ENCODE measurements around the gene HOXA13. TPM values are rescaled to one million over a fixed set of nuclear protein-coding genes. Genes with fewer than 3 reads are reported as not detected.

The HOXA13 gene
- total RNA-seq, 4 donors from 2014 or later = 0.82 to 2.4 (median 1.7) TPM

GRCh38 chr7:27189997-27190748, 9.7 kb downstream of the HOXA13 start:
- DNase-seq = peak in 1 of 2 donors; percentile 57
- intact Hi-C loops (cut with DNase I; ENCODE audit: low total_unique reads) (loop anchor here (5.0 to 10.0 kb wide), 4 partner anchors 552 to 1435 kb away; partner anchors contain the start of genes CREB5 and TAX1BP1), in situ Hi-C loops (cut with MboI; ENCODE audit: low sequenced_read_pairs in 4 of 4) (loop anchor here (10.0 to 25.0 kb wide), 8 partner anchors 475 to 1428 kb away; partner anchors contain the start of genes CREB5 (in 1 of the 4) and HIBADH (in 1 of the 4))
- Histone ChIP-seq H3K36me3 (no peaks in the 10 kb centered on the region), H3K4me3 (peak overlapping the region in 1 of 4 donors; percentile 63), H3K27me3 (peaks cover 0 to 11% (median 6%) of the 10 kb centered on the region in 3 donors), H3K4me1 (peaks cover 14 to 49% of the 10 kb centered on the region in 2 donors), H3K27ac (peak overlapping the region; percentile 90 to 99 (median 95)), H3K9me3 (no peaks in the 10 kb centered on the region)
- ATAC-seq = peak in 1 of 2 donors; percentile 3
- no peak for TF ChIP-seq CTCF (IDR thresholded peaks at IDR 0.05 in 4 of 5, conservative IDR thresholded peaks at IDR 0.05 in 1 of 5)
- no peak for TF ChIP-seq POLR2A (IDR thresholded peaks at IDR 0.05)

- intact Hi-C loops (cut with DNase I; ENCODE audit: low total_unique reads) = loop anchor here (5.0 to 10.0 kb wide), 2 partner anchors 1223 to 1435 kb away; partner anchors contain the start of gene CREB5
- in situ Hi-C loops (cut with MboI; ENCODE audit: low sequenced_read_pairs in 4 of 4) = loop anchor here in 3 of 4 donors (10.0 to 25.0 kb wide), 5 partner anchors 898 to 1427 kb away; partner anchors contain the start of gene CREB5 (in 1 of the 3)
- Histone ChIP-seq H3K9me3 (no peaks in the 10 kb centered on the region), H3K27me3 (peaks cover 0 to 7% (median 6%) of the 10 kb centered on the region in 3 donors), H3K27ac (peak overlapping the region; percentile 90 to 99 (median 95)), H3K36me3 (no peaks in the 10 kb centered on the region), H3K4me1 (peaks cover 14 to 45% of the 10 kb centered on the region in 2 donors), H3K4me3 (peak overlapping the region; percentile 37 to 73 (median 52))
- DNase-seq = peak in 1 of 2 donors; percentile 78
- peak; percentile 8 for ATAC-seq
- TF ChIP-seq CTCF (IDR thresholded peaks at IDR 0.05 in 4 of 5, conservative IDR thresholded peaks at IDR 0.05 in 1 of 5) (no peak), POLR2A (IDR thresholded peaks at IDR 0.05) (peak; percentile 57 to 66)
These were observed 10.4 kb downstream of the HOXA13 start for GRCh38 chr7:27189295-27189996.

GRCh38 chr7:27188386-27189294, 11.3 kb downstream of the HOXA13 start:
- no peaks in the 10 kb centered on the region for H3K36me3 ChIP-seq
- H3K9me3 ChIP-seq = no peaks in the 10 kb centered on the region
- in situ Hi-C loops (cut with MboI; ENCODE audit: low sequenced_read_pairs in 4 of 4) = loop anchor here in 3 of 4 donors (10.0 to 25.0 kb wide), 5 partner anchors 899 to 1426 kb away; partner anchors contain the start of gene CREB5 (in 1 of the 3)
- intact Hi-C loops (cut with DNase I; ENCODE audit: low total_unique reads) = loop anchor here (5.0 to 10.0 kb wide), 2 partner anchors 1224 to 1436 kb away; partner anchors contain the start of gene CREB5
- H3K4me1 ChIP-seq = peaks cover 14 to 38% of the 10 kb centered on the region in 2 donors
- ATAC-seq (no peak), DNase-seq (peak in 1 of 2 donors; percentile 57)
- TF ChIP-seq CTCF (IDR thresholded peaks at IDR 0.05 in 4 of 5, conservative IDR thresholded peaks at IDR 0.05 in 1 of 5) = no peak
- no peak for TF ChIP-seq POLR2A (IDR thresholded peaks at IDR 0.05)
- H3K27me3 ChIP-seq = peaks cover 0 to 9% (median 6%) of the 10 kb centered on the region in 3 donors
- H3K27ac ChIP-seq = peak overlapping the region; percentile 90 to 99 (median 95)
- peak overlapping the region; percentile 37 to 73 (median 52) for H3K4me3 ChIP-seq
